Ovary (tissue), 3 donors: Measurements from ENCODE around the gene EGF.

Source experiments
- EP300 ChIP-seq: sonication (generic); formaldehyde crosslinking; IDR thresholded peaks from one replicate; pipeline ENCODE4 v1.6.1; 2017; ENCODE audit warnings: antibody characterized with exemption
- POLR2A ChIP-seq: fragments of 450-650 bp; IDR thresholded peaks from one replicate; pipeline ENCODE4 v1.6.1; 2017; ENCODE audit warnings: antibody characterized with exemption, mild to moderate bottlenecking, moderate library complexity
- TF ChIP-seq, protein P1 (sequence below), 3 donors: fragments of 450-650 bp in 2 of 3; fragments of 200-600 bp in 1 of 3; IDR thresholded peaks; one replicate each; pipeline versions ENCODE4 v1.5.1 to v1.8.0; 2016 to 2022; ENCODE audit warnings: antibody characterized with exemption in 3 of 3, mild to moderate bottlenecking in 1 of 3
- donor health status: DM: no; HTN: no; CAD: no.

DNA sequence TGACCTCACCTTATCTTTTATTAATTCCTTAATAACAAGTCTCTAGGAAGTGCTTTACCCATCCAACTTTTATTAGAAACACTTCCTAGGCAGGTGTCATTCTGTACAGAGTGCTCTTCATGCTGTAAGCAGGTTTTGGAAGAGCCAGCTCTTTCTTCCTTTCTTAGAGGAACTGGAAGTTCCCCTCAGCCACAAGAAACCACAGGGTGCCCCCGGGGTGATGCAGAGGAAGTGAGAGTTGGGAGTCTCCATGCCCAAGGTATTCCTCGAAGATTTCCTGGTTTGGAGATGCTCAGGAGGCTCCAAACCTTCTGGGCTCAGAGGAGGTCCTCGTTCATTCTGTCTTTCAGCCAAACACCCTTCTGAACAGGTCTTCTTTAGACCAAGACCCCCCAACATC, 83.8 kb downstream of the EGF start:
- TF ChIP-seq, protein P1, sequence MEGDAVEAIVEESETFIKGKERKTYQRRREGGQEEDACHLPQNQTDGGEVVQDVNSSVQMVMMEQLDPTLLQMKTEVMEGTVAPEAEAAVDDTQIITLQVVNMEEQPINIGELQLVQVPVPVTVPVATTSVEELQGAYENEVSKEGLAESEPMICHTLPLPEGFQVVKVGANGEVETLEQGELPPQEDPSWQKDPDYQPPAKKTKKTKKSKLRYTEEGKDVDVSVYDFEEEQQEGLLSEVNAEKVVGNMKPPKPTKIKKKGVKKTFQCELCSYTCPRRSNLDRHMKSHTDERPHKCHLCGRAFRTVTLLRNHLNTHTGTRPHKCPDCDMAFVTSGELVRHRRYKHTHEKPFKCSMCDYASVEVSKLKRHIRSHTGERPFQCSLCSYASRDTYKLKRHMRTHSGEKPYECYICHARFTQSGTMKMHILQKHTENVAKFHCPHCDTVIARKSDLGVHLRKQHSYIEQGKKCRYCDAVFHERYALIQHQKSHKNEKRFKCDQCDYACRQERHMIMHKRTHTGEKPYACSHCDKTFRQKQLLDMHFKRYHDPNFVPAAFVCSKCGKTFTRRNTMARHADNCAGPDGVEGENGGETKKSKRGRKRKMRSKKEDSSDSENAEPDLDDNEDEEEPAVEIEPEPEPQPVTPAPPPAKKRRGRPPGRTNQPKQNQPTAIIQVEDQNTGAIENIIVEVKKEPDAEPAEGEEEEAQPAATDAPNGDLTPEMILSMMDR (IDR thresholded peaks at IDR 0.05), result no peak
- no peak for TF ChIP-seq POLR2A
- no peak for TF ChIP-seq EP300
